PFSK-1 (cell line): Measurements from ENCODE around the gene UGGT1.

ENCODE experiments used
- FOXP2 ChIP-seq: optimal IDR thresholded peaks from 2 replicates; pipeline ENCODE3; 2011; ENCODE audit warnings: borderline replicate concordance, control low read depth, inconsistent platforms; ENCODE audit not compliant: insufficient read depth; ENCODE audit errors: extremely low read length, extremely low read depth
- POLR2AphosphoS5 ChIP-seq: IDR thresholded peaks from 2 replicates; pipeline ENCODE4 v1.6.1; 2012; ENCODE audit warnings: low read depth, mild to moderate bottlenecking, control low read depth, low read length, moderate library complexity
- SIN3A ChIP-seq: IDR thresholded peaks from 2 replicates; pipeline ENCODE4 v1.6.1; 2012; ENCODE audit warnings: mild to moderate bottlenecking, low read length, moderate library complexity, borderline replicate concordance; ENCODE audit not compliant: insufficient read depth
- TAF1 ChIP-seq: IDR thresholded peaks from 2 replicates; pipeline ENCODE4 v1.6.1; 2012; ENCODE audit warnings: low read length, control low read depth, borderline replicate concordance; ENCODE audit not compliant: insufficient read depth
- TF ChIP-seq, protein P1 (sequence below), 2 experiments: IDR thresholded peaks; 2 replicates each; pipeline versions ENCODE4 v1.6.1 to v1.8.0; 2011 to 2012; ENCODE audit warnings: low read depth in 2 of 2, low read length in 2 of 2, control low read depth in 1 of 2, inconsistent platforms in 1 of 2, mild to moderate bottlenecking in 1 of 2, moderate library complexity in 1 of 2; ENCODE audit not compliant: insufficient read depth in 1 of 2

UGGT1 gene

DNA sequence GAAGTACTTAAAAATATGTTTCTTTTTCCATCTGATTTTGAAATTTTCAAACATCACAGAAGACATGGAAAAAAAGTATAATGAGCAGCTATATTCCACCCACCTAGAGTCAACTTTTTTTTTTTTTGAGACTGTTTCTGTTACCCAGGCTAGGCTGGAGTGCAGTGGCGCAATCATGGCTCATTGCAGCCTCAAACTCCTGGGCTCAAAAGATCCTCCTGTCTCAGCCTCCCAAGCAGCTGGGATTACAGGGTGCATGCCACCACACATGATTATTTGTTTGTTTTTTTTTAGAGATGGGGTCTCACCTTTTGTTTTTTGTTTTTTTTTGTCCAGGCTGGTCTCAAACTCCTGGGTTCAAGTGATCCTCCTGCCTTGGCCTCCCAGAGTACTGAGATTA lies 26.6 kb upstream of the UGGT1 start:
- TF ChIP-seq FOXP2 (no peak), TAF1 (no peak), POLR2AphosphoS5 (no peak), SIN3A (no peak)
- TF ChIP-seq, protein P1, sequence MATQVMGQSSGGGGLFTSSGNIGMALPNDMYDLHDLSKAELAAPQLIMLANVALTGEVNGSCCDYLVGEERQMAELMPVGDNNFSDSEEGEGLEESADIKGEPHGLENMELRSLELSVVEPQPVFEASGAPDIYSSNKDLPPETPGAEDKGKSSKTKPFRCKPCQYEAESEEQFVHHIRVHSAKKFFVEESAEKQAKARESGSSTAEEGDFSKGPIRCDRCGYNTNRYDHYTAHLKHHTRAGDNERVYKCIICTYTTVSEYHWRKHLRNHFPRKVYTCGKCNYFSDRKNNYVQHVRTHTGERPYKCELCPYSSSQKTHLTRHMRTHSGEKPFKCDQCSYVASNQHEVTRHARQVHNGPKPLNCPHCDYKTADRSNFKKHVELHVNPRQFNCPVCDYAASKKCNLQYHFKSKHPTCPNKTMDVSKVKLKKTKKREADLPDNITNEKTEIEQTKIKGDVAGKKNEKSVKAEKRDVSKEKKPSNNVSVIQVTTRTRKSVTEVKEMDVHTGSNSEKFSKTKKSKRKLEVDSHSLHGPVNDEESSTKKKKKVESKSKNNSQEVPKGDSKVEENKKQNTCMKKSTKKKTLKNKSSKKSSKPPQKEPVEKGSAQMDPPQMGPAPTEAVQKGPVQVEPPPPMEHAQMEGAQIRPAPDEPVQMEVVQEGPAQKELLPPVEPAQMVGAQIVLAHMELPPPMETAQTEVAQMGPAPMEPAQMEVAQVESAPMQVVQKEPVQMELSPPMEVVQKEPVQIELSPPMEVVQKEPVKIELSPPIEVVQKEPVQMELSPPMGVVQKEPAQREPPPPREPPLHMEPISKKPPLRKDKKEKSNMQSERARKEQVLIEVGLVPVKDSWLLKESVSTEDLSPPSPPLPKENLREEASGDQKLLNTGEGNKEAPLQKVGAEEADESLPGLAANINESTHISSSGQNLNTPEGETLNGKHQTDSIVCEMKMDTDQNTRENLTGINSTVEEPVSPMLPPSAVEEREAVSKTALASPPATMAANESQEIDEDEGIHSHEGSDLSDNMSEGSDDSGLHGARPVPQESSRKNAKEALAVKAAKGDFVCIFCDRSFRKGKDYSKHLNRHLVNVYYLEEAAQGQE (IDR thresholded peaks at IDR 0.05; ENCODE audit: insufficient read depth in 1 of 2, low read depth in 2 of 2, low read length in 2 of 2), result no peak

DNA sequence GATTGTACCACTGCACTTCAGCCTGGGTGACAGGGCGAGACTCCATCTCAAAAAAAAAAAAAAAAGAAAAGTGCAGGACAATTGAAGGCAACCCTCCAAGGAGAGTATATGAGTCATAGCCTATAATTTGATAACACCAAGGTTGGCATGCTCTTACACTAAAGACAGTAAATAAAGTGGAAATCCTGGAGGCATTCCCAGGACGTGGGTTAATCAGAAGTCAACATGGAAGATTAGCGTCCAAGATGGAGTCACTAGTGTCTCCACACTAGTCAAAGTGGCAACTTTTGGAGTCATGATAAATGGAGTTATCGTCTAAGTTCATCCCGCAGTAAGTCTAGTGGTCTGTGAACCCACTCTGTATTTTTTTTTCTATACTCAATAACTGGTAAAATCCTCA lies 21.2 kb upstream of the UGGT1 start:
- TF ChIP-seq TAF1 (no peak), SIN3A (no peak), POLR2AphosphoS5 (no peak), FOXP2 (no peak)
- TF ChIP-seq, protein P1 (IDR thresholded peaks at IDR 0.05; ENCODE audit: insufficient read depth in 1 of 2, low read depth in 2 of 2, low read length in 2 of 2), result no peak

DNA sequence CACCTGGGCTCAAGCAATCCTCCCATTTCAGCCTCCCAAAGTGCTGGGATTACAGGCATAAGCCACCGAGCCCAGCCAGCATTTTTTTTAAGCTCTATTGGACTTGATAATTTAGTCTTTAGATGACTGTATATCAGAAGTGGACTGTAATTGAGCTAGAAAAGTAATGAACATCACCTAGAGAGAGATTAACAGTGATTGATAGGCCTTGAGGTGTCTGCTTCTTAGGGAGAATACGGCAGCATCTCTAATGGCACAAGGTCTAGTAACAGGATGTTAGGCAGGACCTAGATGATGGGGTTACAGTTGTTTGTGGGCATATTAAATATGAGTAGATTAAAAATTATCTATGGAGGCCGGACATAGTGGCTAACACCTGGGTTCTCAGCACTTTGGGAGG lies 17.7 kb upstream of the UGGT1 start:
- TF ChIP-seq POLR2AphosphoS5, result no peak
- no peak for TF ChIP-seq SIN3A
- no peak for TF ChIP-seq FOXP2
- TF ChIP-seq, protein P1 (IDR thresholded peaks at IDR 0.05; ENCODE audit: insufficient read depth in 1 of 2, low read depth in 2 of 2, low read length in 2 of 2), result no peak
- no peak for TF ChIP-seq TAF1

DNA sequence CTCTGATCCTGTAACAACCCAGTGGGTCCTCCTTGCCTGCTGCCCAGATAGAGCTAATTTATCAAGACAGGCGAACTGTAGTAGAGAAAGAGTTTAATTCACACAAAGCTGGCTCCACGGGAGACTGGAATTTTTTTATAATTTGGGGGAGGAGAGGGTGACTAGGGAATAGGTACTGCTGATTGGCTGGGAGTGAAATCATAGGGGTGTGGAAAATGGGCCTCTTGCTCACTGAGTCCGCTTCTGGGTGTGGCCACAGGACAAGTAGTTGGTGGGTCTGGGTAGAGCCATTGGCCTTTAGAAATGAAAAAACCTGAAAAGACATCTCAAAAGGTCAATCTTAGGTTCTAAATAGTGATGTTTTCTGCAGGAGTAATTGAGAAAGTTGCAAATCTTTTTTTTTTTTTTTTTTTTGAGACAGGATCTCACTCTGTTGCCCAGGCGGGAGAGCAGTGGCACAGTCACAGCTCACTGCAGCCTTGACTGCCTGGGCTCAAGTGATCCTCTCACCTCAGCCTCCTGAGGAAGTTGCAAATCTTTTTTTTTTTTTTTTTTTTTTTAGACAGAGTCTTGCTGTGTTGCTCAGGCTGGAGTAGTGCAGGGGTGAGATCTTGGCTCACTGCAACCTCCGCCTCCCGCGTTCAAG lies 14.4 kb upstream of the UGGT1 start:
- TF ChIP-seq TAF1 (no peak), FOXP2 (no peak), SIN3A (no peak), POLR2AphosphoS5 (no peak)
- TF ChIP-seq, protein P1 (IDR thresholded peaks at IDR 0.05; ENCODE audit: insufficient read depth in 1 of 2, low read depth in 2 of 2, low read length in 2 of 2), result no peak
